ENCODE measurements around the gene MYO19.
"Not testable (repeated sequence)": the region's sequence is repeated elsewhere in the genome, so short reads cannot be mapped to it uniquely, and the experiment has no call there.

MYO19 gene

DNA sequence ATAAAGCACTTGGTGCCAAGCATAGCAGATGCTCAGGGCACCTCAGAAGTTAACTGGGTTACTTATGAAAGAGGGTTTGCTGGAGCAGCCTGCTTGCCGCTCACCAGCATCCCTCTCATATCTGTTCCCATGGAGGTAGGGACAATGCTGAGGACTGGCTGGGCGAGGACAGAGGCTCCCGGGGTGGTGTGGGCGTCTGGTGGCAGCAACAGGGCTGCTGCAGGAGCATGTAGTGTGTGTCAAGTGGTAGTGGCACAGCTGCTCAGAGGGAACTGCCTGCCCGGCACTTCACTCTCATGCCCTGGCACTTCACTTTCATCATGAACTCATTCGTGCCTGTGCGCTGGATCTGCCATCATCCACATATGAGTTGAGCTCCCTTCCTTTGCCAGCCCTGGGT, 75.1 kb downstream of the MYO19 start:
- DNase-seq = no peak

DNA sequence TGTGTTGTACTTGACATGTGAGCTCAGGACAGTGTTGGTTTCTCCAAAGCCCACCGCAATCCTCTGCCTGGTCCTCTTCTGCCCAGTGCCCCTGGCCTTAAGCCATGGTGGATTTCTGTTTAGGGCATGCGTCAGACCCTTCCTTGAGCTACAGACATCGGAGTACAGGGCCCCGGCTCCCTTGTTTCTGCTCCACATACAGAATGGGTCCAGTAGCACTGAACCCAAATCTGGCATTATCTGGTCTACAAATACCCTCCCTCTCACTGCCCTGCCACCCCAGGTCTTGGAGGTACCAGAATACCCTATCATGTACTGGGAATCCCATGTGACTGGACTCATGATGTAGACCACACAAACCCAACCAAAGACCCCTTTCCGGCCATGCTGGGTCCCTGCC, 75.6 kb downstream of the MYO19 start:
- DNase-seq = no peak

DNA sequence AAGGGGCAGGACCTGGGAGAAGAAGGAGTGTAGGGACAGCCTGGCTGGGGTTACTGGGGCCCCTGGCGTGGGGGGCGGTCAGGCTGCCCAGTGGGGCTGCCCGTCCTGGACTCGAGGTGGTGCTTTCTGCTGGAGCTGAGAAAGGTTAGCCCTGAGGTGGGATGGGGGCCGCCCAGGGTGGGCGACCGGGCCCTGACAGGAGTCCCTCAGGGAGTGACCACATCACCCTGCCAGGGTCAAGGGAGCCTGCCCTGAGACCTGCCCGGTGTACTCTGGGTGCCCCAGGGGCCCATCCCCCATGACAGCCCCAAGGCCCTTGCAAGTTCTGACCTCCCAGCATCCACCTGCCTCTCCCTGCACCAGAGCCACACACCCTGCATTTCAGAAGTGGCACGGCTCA, 77.0 kb downstream of the MYO19 start:
- DNase-seq = not testable (repeated sequence)

DNA sequence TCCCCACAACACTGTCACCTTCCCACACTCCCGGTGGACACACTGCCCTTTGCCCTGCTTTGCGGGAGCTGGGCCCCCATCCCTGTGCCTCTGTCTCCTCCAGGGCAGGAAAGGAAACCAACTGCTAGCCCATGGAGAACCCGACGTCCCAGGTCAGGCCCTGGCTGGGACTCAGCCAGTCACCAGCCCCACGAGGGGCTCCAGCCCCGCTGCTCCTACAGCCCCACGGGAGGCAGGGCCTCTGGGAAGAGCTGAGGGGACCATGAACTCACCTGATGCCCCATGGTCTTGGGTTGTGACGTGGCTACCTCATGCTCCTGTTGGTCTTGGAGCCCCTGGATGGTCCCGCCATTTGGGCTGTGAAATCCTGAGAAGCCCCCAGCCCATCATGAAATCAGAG, 81.8 kb downstream of the MYO19 start:
- DNase-seq = not testable (repeated sequence)

DNA sequence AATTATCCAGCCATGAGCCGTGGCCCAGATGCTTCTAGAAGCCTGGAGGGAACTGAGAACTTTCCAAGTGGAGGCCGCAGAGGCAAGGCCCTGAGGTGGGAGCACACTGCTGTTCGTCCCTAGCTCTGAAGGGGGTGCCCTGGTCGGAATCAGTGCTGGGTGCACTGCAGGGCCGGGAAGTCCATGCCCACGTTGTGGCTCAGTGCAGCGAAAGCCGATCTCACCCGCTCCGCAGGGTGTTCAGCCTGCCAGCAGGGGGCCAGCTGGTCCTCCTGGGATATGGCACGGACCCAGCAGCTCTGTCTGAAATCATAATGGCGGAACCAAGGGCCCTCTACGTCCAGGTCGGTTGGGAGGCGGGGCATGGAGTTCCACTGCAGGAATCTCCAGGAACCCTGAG, 84.7 kb downstream of the MYO19 start:
- DNase-seq = not testable (repeated sequence)

Data from NCI-H1105 (cell line).